ENCODE measurements around the gene FBXW5.

The FBXW5 gene

DNA sequence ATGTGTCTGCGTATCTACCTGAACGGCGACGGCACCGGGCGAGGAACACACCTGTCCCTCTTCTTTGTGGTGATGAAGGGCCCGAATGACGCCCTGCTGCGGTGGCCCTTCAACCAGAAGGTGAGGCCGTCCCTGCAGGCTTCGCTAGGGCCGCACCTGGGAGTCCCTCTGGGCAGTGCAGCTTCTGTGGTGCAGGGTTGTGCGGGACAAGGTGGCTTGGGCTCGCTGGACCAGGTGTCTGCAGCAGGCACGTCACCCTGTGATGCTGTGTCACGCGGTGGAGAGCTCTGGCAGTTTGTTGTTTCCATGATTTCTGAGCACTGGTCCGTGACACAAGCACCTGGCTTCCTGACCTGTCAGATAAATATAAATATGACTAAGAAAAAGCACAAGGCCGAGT lies 20.7 kb downstream of the FBXW5 start:
- no peak overlapping the region for H3K4me3 ChIP-seq (ENCODE audit: low read depth, low read length)
- TF ChIP-seq CTCF (IDR thresholded peaks at IDR 0.05; ENCODE audit: low read depth, low read length) = no peak

GRCh38 chr9:136922540-136922939 lies 22.0 kb downstream of the FBXW5 start:
- TF ChIP-seq CTCF (IDR thresholded peaks at IDR 0.05; ENCODE audit: low read depth, low read length) = no peak
- no peak overlapping the region for H3K4me3 ChIP-seq (ENCODE audit: low read depth, low read length)

- TF ChIP-seq CTCF (IDR thresholded peaks at IDR 0.05; ENCODE audit: low read depth, low read length) = no peak
- no peak overlapping the region for H3K4me3 ChIP-seq (ENCODE audit: low read depth, low read length)
These were observed 22.8 kb downstream of the FBXW5 start for GRCh38 chr9:136921718-136922117.

- H3K4me3 ChIP-seq (ENCODE audit: low read depth, low read length) = no peak overlapping the region
- TF ChIP-seq CTCF (IDR thresholded peaks at IDR 0.05; ENCODE audit: low read depth, low read length) = no peak
These were observed 23.2 kb downstream of the FBXW5 start for GRCh38 chr9:136921307-136921706.

- no peak for TF ChIP-seq CTCF (IDR thresholded peaks at IDR 0.05; ENCODE audit: low read depth, low read length)
- H3K4me3 ChIP-seq (ENCODE audit: low read depth, low read length) = no peak overlapping the region
These were observed 23.8 kb downstream of the FBXW5 start for GRCh38 chr9:136920734-136921231.

- no peak for TF ChIP-seq CTCF (IDR thresholded peaks at IDR 0.05; ENCODE audit: low read depth, low read length)
- H3K4me3 ChIP-seq (ENCODE audit: low read depth, low read length) = no peak overlapping the region
These were observed 24.5 kb downstream of the FBXW5 start for GRCh38 chr9:136920069-136920468.

DNA sequence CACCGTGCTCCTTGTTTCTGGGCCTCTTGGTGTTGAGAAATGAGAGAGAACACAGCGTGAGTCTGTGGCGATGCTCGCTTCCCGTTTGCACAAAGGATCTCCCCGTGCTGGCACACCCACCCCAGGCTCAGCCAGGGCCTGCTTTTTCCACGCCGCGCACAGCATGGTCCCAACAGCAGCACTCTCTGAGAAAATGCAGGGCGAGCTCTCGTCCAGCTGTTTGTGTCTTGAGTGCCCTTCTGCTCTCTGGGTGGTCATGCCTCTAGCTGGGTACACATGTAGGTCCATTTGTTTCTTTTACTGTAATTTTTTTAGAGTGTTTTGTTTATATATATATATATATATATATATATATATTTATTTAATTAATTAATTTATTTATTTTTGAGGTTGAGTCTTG lies 26.6 kb downstream of the FBXW5 start:
- H3K4me3 ChIP-seq (ENCODE audit: low read depth, low read length) = no peak overlapping the region
- no peak for TF ChIP-seq CTCF (IDR thresholded peaks at IDR 0.05; ENCODE audit: low read depth, low read length)

All from WI38 (cell line).